Left ventricle myocardium superior (tissue), 1 donor: ENCODE results near the gene RSPH1. TPM values are rescaled to one million over a fixed set of nuclear protein-coding genes. Genes with fewer than 3 reads are reported as not detected.

Source experiments
- ATAC-seq: fragments of 200-7000 bp; cut with Tn5 transposase; one replicate; pipeline ENCODE4 v1.9.1; 2020; ENCODE audit warnings: mild to moderate bottlenecking, moderate library complexity
- DNase-seq: peaks from one replicate; pipeline ENCODE4 v3.0.0-alpha.2; 2020
- intact Hi-C: fragments of 100-400 bp; cut with micrococcal nuclease; formaldehyde crosslinking; loops from one replicate; pipeline ENCODE4 v1.11.0; 2022
- total RNA-seq: library from RNA; stranded (reverse); fragmentation: NEBNext Ultra II Directional; extraction: Animal tissue kit (Norgen Biotek cat#: 25700); gene quantifications from one replicate; pipeline ENCODE4 v1.2.1, GENCODE V29; 2021
- donor health status: DM: no; HTN: yes; CAD: no; lungs with severe emphysema.

Gene RSPH1
- total RNA-seq, 1 donor from 2014 or later: not detected

GRCh38 chr21:42455754-42456440, 40.1 kb downstream of the RSPH1 start:
- no peak for ATAC-seq
- intact Hi-C loops: no loop called here
- DNase-seq: no peak

- intact Hi-C loops: no loop called here
- ATAC-seq (no peak), DNase-seq (no peak)
These were observed 40.8 kb downstream of the RSPH1 start for GRCh38 chr21:42455196-42455595.

GRCh38 chr21:42454786-42455185, 41.2 kb downstream of the RSPH1 start:
- ATAC-seq: no peak
- DNase-seq: no peak
- intact Hi-C loops: no loop called here

- ATAC-seq (no peak), DNase-seq (no peak)
- intact Hi-C loops: no loop called here
These were observed 41.9 kb downstream of the RSPH1 start for GRCh38 chr21:42453986-42454570.

- intact Hi-C loops: no loop called here
- no peak for ATAC-seq
- no peak for DNase-seq
These were observed 42.6 kb downstream of the RSPH1 start for GRCh38 chr21:42453224-42453985.

GRCh38 chr21:42452401-42453223, 43.4 kb downstream of the RSPH1 start:
- DNase-seq: no peak
- intact Hi-C loops: no loop called here
- ATAC-seq: no peak

- ATAC-seq (no peak), DNase-seq (no peak)
- intact Hi-C loops: no loop called here
These were observed 44.1 kb downstream of the RSPH1 start for GRCh38 chr21:42451941-42452340.

DNA sequence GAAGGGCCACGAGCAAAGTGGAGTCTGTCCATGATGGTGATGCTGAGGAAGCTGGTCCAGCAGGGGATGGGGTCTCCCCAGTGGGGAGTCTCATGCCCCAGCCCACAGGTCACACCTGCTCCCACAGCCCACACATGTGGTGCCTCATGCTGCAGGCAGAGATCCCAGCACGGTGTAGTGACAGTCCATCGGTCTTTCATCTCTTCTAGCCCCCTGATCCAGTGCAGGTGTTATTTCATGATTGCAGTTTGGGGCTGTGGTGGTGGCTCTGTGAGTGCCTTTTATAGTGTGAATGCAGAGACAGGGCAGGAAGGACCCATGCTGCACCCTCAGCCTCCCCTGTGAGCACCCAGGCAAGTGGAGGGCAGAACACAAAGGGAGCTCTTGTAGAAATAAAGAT, 47.3 kb downstream of the RSPH1 start:
- intact Hi-C loops: no loop called here
- ATAC-seq (no peak), DNase-seq (no peak)

DNA sequence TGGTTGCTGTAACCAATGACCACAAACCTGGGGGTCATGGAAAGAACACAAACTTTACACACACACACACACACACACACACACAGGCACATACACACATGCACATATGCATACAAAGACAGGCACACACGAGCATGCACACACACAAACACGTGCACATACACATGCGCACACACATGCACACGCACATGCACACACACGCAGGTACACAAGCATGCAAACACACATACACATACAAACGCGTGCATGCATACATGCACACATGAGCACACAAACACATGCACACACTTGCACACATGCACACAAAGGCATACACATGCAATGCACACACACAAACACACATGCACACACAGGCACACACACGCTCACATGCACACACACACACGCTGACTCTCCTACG, 48.3 kb downstream of the RSPH1 start:
- ATAC-seq: no peak
- intact Hi-C loops: no loop called here
- no peak for DNase-seq

DNA sequence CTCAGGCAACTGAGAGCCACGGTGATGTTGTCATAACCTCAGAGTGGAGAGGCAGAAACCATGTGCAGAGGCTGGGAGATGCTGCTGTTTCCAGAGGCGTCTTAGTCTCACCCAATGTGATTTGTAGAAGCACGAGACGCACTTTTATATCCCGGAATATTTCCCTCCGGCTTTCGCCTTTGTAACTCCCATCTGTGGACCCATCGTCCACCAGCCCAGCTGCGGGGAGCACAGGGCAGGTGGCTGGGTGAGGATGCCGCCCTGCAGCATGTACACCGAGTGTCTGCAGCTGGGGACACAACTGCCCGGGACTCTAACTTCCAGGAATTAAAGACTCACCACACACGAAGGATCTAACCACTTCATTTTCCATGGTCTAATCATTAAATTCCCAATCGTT, 48.8 kb downstream of the RSPH1 start:
- ATAC-seq (no peak), DNase-seq (no peak)
- intact Hi-C loops: no loop called here

DNA sequence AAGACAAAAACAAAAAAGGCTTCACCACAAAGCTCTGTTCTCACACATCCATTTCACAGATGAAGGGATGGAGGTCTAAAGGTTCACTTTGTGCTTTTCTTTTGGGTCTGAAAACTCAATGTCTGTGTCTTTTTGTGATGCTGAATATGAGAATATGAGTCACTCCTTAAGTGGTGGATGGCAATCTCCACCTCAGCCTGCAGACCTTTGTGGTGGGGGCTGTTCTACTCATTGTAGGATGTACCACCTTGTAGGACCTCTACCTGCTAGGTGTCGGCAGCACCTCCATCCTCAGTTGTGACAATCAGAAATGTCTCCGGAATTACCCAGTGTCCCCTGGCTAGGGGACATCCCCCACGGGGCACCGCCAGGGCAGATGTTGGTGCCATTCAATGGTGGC, 49.5 kb downstream of the RSPH1 start:
- no peak for ATAC-seq
- no peak for DNase-seq
- intact Hi-C loops: no loop called here

DNA sequence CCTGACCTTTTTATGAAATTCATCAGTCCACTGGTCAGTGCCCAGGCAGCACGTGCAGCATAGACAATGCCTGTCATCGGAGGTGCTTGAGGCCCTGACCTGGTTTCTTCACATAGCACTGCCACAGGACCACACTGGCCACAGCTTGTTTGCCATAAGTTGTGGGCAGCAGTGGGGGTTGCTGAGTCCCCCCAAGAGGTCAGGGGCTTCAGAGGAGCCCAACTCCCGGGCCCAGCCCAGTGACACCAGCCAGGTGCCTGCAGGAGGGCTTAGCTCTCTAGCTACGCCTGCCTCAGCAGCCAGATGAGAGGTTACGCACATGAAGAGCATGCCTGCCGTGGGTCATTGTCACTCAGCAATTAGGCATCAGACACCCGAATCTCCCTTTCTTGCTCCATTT, 50.7 kb downstream of the RSPH1 start:
- intact Hi-C loops: no loop called here

DNA sequence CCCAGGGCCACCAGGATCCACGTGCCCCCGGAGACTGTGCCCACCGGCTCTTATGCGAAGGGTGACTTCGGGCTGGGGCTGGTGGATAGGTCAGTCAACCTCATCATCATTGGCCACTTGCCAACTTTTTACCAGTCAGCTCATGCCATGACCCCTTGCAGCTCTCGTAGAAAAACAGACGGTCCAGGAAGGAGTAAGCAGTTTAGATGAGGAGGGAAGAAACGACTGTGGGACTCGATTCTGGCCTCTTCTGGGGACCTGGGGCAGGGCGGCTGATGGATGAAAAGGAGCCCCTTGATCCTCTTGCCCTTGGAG, 51.3 kb downstream of the RSPH1 start:
- intact Hi-C loops: no loop called here
- DNase-seq (no peak), ATAC-seq (no peak)

More for the DNA sequence above, 50.7 kb downstream of the RSPH1 start:
- DNase-seq: no peak
- no peak for ATAC-seq

DNA sequence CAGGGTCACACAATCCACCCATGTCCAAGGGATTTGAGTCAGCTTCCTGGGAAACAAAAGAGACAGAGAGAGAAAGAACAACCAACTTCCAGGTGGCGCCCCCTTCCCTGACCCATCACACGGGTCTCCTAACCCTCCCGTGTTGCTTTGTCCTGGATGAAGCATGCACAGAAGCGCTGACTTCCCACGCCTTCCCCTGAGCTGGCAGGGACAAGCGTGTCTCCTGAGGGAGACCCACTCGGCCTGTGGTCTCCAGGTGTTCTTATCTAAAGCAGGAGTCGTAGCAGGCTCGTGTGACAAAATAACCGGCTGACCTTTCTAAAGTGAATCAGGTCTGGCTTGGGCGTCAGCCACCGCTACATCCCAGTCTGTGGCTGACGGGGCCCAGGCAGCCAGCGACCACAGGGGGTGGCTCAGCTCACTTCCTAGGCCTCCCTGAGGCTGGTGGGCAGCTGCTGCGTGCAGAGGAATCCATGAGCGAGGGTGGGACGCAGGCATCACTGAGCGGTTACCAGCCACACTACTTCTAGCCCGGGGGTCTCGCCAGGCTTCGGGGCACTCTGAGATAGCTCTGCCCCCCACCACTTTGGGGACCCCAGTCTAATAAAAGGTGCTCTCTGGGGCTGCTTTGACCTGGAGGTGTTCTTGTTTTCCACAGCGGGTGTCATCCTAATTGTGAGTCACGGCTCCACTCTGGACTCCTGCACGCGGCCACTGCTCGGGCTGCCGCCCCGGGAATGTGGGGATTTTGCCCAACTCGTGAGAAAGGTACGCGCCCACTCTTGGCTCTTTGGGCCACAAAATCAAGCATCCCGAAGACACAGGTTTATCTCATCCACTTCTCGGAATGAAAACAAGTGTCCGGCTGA, 51.9 kb downstream of the RSPH1 start:
- ATAC-seq: no peak
- DNase-seq: no peak
- intact Hi-C loops: no loop called here

DNA sequence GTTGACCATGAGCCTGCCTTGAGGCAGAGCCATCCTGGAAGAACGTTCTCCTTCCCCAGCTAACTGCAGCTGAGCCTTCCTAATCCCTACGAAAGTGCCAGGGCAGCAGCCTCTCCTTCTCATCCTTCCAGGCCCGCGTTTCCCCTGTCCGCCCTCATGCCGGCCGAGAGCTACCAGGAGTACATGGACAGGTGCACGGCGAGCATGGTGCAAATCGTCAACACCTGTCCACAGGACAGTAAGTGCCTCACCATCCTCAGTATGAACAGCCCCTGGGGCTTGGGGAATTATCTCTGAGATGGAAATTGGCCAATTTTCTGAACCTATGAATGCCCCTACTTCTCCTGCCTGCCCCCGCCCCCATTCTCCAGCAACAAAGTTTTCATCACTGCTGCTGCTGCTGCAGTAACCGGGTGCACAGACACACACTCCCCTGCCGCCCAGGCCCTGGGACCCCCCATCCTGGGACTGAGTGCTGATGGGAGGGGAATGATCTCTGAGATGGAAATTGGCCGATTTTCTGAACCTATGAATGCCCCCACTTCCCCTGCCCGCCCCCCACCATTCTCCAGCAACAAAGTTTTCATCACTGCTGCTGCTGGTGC, 52.7 kb downstream of the RSPH1 start:
- ATAC-seq (no peak), DNase-seq (no peak)
- intact Hi-C loops: no loop called here

GRCh38 chr21:42441963-42442362, 54.1 kb downstream of the RSPH1 start:
- DNase-seq: no peak
- intact Hi-C loops: no loop called here
- ATAC-seq: no peak

DNA sequence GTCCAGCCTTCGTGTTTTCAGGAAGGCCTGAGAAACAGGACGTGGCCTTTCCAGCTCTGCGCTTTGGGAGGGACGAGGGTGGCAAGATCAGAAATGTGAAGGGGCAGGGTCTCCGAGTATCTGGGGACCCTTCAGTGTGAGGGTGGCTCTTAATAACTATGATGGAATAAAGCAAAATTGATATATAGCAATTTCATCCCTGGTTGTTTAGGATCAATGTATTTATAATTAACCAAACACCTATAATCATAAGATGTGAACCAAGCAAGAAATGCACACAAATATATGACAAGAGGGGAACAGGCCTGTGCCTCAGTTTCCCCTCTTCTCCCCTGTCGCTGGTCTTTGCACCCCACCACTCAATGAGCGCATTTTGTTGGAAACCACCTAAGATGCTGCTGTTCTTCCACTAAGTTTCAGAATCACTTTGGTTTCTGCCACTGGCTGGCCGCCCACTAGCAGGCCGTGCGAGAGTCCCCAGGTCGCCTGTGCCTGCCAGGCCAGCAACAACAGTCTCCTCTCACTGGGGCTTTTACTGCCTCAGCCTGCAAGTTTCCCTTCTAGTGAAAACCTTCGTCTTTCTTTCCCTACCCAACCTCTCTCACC, 55.7 kb downstream of the RSPH1 start:
- no peak for ATAC-seq
- no peak for DNase-seq
- intact Hi-C loops: no loop called here
